ENCODE measurements around the gene PMPCB. TPM values are rescaled to one million over a fixed set of nuclear protein-coding genes. Genes with fewer than 3 reads are reported as not detected.

The PMPCB gene
- total RNA-seq, 6 experiments from 2014 or later: 39.7 to 45.0 (median 44.0) TPM

DNA sequence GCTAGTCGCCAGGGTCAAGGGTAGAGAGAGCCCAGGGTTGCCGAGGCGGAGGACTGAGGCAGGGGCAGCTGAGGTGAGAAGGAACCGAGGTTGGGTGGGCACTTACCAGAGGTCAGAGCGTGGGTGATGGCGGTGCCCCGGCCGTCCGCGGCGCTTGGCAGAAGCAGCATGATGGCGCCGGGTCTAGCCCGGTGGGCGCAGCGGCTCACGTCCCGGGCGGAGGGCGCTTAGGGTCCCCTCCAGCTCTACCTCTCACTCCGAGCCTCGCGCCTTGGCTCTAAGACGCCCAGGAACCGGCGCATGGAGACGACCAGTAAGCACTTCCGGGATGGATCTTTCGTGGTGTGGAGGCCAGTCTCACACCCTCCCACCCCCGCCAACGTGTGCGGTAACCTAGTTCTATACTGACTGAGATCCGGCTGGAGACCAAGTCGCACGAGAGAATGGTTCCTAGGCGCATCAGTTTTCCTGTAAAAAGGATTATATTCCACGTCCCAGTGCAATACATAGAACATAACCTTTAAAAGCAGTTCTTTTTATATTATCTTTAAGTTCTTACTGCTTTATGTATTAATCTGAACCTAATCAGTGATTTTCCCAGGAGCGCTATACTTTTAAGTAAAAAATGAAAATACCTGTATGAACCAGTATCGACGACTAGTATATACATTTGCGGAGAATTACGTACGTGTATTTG lies 47.4 kb downstream of the PMPCB start, which contains the start of gene DNAJC2:
Gene DNAJC2, minus strand, starts transcription at position 315 of the 697 bp plus-strand sequence. Its CDS starts 145 bp downstream, at position 170.
- peaks cover 0 to 17% (median 5%) of the 10 kb centered on the region in 4 donors for H3K36me3 ChIP-seq
- peak; percentile 91 to 95 (median 92) for ATAC-seq
- no peaks in the 10 kb centered on the region for H3K27me3 ChIP-seq
- WGBS (ENCODE audit: insufficient coverage, low coverage, low lambda C conversion rate, missing lambda C conversion rate): 13% methylated on average over 20 of the region's 43 CpGs
- no peaks in the 10 kb centered on the region for H3K9me3 ChIP-seq
- intact Hi-C loops (cut with DNase I): no loop called here
- DNase-seq: peak; percentile 87 to 90 (median 89)
- TF ChIP-seq, protein P1, sequence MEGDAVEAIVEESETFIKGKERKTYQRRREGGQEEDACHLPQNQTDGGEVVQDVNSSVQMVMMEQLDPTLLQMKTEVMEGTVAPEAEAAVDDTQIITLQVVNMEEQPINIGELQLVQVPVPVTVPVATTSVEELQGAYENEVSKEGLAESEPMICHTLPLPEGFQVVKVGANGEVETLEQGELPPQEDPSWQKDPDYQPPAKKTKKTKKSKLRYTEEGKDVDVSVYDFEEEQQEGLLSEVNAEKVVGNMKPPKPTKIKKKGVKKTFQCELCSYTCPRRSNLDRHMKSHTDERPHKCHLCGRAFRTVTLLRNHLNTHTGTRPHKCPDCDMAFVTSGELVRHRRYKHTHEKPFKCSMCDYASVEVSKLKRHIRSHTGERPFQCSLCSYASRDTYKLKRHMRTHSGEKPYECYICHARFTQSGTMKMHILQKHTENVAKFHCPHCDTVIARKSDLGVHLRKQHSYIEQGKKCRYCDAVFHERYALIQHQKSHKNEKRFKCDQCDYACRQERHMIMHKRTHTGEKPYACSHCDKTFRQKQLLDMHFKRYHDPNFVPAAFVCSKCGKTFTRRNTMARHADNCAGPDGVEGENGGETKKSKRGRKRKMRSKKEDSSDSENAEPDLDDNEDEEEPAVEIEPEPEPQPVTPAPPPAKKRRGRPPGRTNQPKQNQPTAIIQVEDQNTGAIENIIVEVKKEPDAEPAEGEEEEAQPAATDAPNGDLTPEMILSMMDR (IDR thresholded peaks at IDR 0.05): no peak
- TF ChIP-seq POLR2A (IDR thresholded peaks at IDR 0.05): peak; percentile 76
- peak within 1 kb of the TSS; percentile 62 to 83 (median 76) for H3K27ac ChIP-seq
- peak within 1 kb of the TSS; percentile 90 to 98 (median 96) for H3K4me3 ChIP-seq
- H3K4me1 ChIP-seq: peaks cover 0 to 27% (median 5%) of the 10 kb centered on the region in 4 donors

DNA sequence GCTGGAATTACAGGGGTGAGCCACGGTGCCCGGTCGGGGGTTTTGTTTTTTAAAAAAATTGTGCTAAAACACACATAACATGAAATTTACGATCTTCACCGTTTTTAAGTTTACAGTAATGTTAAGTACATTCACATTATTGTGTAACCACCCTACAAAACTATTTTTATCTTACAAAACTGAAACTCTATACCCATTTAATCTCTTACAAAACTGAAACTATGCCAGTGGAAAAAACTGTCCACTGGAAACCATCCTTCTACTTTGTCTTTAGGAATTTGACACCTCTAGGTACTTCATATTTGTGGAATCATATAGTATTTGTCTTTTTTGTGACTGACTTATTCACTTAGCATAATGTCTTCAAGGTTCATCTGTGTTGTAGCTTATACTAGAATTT lies 49.2 kb downstream of the PMPCB start:
- no peaks in the 10 kb centered on the region for H3K9me3 ChIP-seq
- no peak overlapping the region for H3K4me3 ChIP-seq
- peaks cover 0 to 35% (median 10%) of the 10 kb centered on the region in 4 donors for H3K4me1 ChIP-seq
- peaks cover 0 to 5% (median 0%) of the 10 kb centered on the region in 4 donors for H3K36me3 ChIP-seq
- no peaks in the 10 kb centered on the region for H3K27me3 ChIP-seq
- WGBS (ENCODE audit: insufficient coverage, low coverage, low lambda C conversion rate, missing lambda C conversion rate): 97% methylated on average over 5 of the region's 5 CpGs
- DNase-seq: no peak
- intact Hi-C loops (cut with DNase I): no loop called here
- no peak overlapping the region for H3K27ac ChIP-seq
- TF ChIP-seq, protein P1 (IDR thresholded peaks at IDR 0.05): no peak
- no peak for TF ChIP-seq POLR2A (IDR thresholded peaks at IDR 0.05)
- no peak for ATAC-seq

DNA sequence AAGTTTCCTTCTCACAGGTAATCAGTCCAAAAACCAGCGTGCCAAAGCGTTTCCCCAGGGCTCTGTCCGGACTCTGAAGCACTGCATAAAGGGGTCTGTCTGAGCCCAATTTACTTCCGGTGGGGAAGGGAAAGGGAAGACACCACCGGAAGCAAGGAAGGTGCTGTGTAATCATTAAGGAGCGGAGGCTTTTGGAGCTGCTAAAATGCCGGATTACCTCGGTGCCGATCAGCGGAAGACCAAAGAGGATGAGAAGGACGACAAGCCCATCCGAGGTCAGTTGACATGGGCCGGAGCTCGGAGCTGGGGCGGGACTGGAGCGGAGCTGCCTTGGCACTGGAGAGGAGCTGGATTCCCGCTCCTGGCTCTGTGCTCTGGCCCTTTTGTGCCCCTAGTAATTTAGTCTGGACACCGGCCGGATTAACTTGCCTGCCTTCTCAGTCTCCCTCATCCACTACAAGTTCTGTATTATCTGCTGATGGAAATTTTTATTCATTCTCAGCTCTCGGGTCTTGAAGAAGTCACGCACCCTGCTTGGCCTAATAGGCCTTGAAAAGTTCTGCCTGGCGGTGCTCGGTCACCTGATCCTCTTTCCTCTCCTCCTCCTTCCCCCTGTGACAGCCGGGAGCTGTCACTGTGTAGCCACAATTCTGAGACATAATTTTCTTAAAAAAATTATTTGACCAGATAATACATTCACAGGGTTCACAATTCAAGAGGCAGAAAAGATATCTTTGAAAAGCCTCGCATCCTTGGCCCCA lies 50.5 kb downstream of the PMPCB start, which contains the start of gene PSMC2:
Gene PSMC2, plus strand, starts transcription at position 137 of the 761 bp plus-strand sequence. Its CDS starts 69 bp downstream, at position 206.
- Histone ChIP-seq H3K27ac (peak within 1 kb of the TSS; percentile 77 to 87 (median 87)), H3K9me3 (no peaks in the 10 kb centered on the region), H3K27me3 (no peaks in the 10 kb centered on the region), H3K4me3 (peak within 1 kb of the TSS; percentile 56 to 84 (median 75)), H3K4me1 (peaks cover 0 to 33% (median 10%) of the 10 kb centered on the region in 4 donors), H3K36me3 (no peaks in the 10 kb centered on the region)
- intact Hi-C loops (cut with DNase I): no loop called here
- peak; percentile 47 to 79 (median 66) for DNase-seq
- ATAC-seq: peak; percentile 78 to 86 (median 78)
- peak; percentile 64 for TF ChIP-seq POLR2A (IDR thresholded peaks at IDR 0.05)
- TF ChIP-seq, protein P1 (IDR thresholded peaks at IDR 0.05): no peak
- 0% methylated on average over 21 of the region's 25 CpGs for WGBS (ENCODE audit: insufficient coverage, low coverage, low lambda C conversion rate, missing lambda C conversion rate)

DNA sequence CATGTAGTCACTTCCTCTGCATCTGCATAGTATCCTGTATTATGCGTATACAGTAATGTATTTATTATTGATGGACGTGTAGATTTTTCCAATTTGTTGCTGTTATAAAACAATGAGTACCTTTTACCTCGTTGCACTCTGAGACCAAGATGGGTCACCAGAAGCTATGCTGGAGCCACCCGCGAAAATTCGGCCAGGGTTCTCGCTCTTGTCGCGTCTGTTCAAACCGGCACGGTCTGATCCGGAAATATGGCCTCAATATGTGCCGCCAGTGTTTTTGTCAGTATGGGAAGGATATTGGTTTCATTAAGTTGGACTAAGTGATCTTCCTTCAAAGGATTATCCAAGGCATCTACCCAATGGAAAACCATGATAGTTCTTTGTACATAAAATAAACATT lies 51.2 kb downstream of the PMPCB start:
- H3K27ac ChIP-seq: peak overlapping the region in 2 of 3 donors; percentile 87
- DNase-seq: no peak

More for the DNA sequence above, 51.2 kb downstream of the PMPCB start:
- Histone ChIP-seq H3K27me3 (no peaks in the 10 kb centered on the region), H3K9me3 (no peaks in the 10 kb centered on the region), H3K4me3 (peak overlapping the region; percentile 56 to 84 (median 75)), H3K36me3 (peaks cover 0 to 1% (median under 1%) of the 10 kb centered on the region in 4 donors), H3K4me1 (peaks cover 0 to 26% (median 10%) of the 10 kb centered on the region in 4 donors)
- WGBS (ENCODE audit: insufficient coverage, low coverage, low lambda C conversion rate, missing lambda C conversion rate): 11% methylated on average over 11 of the region's 13 CpGs
- no peak for TF ChIP-seq POLR2A (IDR thresholded peaks at IDR 0.05)
- TF ChIP-seq, protein P1 (IDR thresholded peaks at IDR 0.05): no peak
- ATAC-seq: no peak
- intact Hi-C loops (cut with DNase I): no loop called here
